Measurements from ENCODE around the gene SPATA19. TPM values are rescaled to one million over a fixed set of nuclear protein-coding genes. Genes with fewer than 3 reads are reported as not detected.

SPATA19 gene
- total and polyA plus RNA-seq, 2 experiments from 2014 or later: not detected

- H2AFZ ChIP-seq: no peak overlapping the region; the same call in 1 of the 2 replicates
- no peaks in the 10 kb centered on the region for H3K4me1 ChIP-seq (ENCODE audit: insufficient read depth)
- H3K27ac ChIP-seq (ENCODE audit: low read depth): no peak overlapping the region
- no peak overlapping the region for H3K4me3 Mint-ChIP-seq
- no peaks in the 10 kb centered on the region for H3K9me3 Mint-ChIP-seq
- H3K4me3 ChIP-seq: no peak overlapping the region
- TF ChIP-seq STAT1 (IDR thresholded peaks at IDR 0.05; ENCODE audit: unreplicated experiment) (no peak), EZH2phosphoT487 (IDR thresholded peaks at IDR 0.05; ENCODE audit: unreplicated experiment) (no peak), NANOG (IDR thresholded peaks at IDR 0.05; ENCODE audit: borderline replicate concordance) (no peak), ZNF331 (CRISPR knock-in tag; IDR thresholded peaks at IDR 0.05; ENCODE audit: low read depth) (no peak), POLR2AphosphoS5 (IDR thresholded peaks at IDR 0.05; ENCODE audit: low read depth) (no peak), EZH2 (IDR thresholded peaks at IDR 0.05; ENCODE audit: low read depth, unreplicated experiment) (no peak), ZNF114 (CRISPR knock-in tag; IDR thresholded peaks at IDR 0.05) (no peak), JUNB (IDR thresholded peaks at IDR 0.05; ENCODE audit: unreplicated experiment) (no peak), CREB1 (CRISPR knock-in tag; IDR thresholded peaks at IDR 0.05; ENCODE audit: low read depth) (no peak)
- TF ChIP-seq, protein P1, sequence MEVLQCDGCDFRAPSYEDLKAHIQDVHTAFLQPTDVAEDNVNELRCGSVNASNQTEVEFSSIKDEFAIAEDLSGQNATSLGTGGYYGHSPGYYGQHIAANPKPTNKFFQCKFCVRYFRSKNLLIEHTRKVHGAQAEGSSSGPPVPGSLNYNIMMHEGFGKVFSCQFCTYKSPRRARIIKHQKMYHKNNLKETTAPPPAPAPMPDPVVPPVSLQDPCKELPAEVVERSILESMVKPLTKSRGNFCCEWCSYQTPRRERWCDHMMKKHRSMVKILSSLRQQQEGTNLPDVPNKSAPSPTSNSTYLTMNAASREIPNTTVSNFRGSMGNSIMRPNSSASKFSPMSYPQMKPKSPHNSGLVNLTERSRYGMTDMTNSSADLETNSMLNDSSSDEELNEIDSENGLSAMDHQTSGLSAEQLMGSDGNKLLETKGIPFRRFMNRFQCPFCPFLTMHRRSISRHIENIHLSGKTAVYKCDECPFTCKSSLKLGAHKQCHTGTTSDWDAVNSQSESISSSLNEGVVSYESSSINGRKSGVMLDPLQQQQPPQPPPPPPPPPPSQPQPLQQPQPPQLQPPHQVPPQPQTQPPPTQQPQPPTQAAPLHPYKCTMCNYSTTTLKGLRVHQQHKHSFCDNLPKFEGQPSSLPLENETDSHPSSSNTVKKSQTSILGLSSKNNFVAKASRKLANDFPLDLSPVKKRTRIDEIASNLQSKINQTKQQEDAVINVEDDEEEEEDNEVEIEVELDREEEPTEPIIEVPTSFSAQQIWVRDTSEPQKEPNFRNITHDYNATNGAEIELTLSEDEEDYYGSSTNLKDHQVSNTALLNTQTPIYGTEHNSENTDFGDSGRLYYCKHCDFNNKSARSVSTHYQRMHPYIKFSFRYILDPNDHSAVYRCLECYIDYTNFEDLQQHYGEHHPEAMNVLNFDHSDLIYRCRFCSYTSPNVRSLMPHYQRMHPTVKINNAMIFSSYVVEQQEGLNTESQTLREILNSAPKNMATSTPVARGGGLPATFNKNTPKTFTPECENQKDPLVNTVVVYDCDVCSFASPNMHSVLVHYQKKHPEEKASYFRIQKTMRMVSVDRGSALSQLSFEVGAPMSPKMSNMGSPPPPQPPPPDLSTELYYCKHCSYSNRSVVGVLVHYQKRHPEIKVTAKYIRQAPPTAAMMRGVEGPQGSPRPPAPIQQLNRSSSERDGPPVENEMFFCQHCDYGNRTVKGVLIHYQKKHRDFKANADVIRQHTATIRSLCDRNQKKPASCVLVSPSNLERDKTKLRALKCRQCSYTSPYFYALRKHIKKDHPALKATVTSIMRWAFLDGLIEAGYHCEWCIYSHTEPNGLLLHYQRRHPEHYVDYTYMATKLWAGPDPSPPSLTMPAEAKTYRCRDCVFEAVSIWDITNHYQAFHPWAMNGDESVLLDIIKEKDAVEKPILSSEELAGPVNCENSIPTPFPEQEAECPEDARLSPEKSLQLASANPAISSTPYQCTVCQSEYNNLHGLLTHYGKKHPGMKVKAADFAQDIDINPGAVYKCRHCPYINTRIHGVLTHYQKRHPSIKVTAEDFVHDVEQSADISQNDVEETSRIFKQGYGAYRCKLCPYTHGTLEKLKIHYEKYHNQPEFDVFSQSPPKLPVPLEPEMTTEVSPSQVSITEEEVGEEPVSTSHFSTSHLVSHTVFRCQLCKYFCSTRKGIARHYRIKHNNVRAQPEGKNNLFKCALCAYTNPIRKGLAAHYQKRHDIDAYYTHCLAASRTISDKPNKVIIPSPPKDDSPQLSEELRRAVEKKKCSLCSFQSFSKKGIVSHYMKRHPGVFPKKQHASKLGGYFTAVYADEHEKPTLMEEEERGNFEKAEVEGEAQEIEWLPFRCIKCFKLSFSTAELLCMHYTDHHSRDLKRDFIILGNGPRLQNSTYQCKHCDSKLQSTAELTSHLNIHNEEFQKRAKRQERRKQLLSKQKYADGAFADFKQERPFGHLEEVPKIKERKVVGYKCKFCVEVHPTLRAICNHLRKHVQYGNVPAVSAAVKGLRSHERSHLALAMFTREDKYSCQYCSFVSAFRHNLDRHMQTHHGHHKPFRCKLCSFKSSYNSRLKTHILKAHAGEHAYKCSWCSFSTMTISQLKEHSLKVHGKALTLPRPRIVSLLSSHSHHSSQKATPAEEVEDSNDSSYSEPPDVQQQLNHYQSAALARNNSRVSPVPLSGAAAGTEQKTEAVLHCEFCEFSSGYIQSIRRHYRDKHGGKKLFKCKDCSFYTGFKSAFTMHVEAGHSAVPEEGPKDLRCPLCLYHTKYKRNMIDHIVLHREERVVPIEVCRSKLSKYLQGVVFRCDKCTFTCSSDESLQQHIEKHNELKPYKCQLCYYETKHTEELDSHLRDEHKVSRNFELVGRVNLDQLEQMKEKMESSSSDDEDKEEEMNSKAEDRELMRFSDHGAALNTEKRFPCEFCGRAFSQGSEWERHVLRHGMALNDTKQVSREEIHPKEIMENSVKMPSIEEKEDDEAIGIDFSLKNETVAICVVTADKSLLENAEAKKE (CRISPR knock-in tag; IDR thresholded peaks at IDR 0.05): no peak
- TF ChIP-seq, protein P2, sequence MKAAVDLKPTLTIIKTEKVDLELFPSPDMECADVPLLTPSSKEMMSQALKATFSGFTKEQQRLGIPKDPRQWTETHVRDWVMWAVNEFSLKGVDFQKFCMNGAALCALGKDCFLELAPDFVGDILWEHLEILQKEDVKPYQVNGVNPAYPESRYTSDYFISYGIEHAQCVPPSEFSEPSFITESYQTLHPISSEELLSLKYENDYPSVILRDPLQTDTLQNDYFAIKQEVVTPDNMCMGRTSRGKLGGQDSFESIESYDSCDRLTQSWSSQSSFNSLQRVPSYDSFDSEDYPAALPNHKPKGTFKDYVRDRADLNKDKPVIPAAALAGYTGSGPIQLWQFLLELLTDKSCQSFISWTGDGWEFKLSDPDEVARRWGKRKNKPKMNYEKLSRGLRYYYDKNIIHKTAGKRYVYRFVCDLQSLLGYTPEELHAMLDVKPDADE (IDR thresholded peaks at IDR 0.05): no peak
- TF ChIP-seq, protein P3, sequence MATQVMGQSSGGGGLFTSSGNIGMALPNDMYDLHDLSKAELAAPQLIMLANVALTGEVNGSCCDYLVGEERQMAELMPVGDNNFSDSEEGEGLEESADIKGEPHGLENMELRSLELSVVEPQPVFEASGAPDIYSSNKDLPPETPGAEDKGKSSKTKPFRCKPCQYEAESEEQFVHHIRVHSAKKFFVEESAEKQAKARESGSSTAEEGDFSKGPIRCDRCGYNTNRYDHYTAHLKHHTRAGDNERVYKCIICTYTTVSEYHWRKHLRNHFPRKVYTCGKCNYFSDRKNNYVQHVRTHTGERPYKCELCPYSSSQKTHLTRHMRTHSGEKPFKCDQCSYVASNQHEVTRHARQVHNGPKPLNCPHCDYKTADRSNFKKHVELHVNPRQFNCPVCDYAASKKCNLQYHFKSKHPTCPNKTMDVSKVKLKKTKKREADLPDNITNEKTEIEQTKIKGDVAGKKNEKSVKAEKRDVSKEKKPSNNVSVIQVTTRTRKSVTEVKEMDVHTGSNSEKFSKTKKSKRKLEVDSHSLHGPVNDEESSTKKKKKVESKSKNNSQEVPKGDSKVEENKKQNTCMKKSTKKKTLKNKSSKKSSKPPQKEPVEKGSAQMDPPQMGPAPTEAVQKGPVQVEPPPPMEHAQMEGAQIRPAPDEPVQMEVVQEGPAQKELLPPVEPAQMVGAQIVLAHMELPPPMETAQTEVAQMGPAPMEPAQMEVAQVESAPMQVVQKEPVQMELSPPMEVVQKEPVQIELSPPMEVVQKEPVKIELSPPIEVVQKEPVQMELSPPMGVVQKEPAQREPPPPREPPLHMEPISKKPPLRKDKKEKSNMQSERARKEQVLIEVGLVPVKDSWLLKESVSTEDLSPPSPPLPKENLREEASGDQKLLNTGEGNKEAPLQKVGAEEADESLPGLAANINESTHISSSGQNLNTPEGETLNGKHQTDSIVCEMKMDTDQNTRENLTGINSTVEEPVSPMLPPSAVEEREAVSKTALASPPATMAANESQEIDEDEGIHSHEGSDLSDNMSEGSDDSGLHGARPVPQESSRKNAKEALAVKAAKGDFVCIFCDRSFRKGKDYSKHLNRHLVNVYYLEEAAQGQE (IDR thresholded peaks at IDR 0.05; ENCODE audit: unreplicated experiment): no peak
- TF ChIP-seq, protein P4, sequence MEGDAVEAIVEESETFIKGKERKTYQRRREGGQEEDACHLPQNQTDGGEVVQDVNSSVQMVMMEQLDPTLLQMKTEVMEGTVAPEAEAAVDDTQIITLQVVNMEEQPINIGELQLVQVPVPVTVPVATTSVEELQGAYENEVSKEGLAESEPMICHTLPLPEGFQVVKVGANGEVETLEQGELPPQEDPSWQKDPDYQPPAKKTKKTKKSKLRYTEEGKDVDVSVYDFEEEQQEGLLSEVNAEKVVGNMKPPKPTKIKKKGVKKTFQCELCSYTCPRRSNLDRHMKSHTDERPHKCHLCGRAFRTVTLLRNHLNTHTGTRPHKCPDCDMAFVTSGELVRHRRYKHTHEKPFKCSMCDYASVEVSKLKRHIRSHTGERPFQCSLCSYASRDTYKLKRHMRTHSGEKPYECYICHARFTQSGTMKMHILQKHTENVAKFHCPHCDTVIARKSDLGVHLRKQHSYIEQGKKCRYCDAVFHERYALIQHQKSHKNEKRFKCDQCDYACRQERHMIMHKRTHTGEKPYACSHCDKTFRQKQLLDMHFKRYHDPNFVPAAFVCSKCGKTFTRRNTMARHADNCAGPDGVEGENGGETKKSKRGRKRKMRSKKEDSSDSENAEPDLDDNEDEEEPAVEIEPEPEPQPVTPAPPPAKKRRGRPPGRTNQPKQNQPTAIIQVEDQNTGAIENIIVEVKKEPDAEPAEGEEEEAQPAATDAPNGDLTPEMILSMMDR (conservative IDR thresholded peaks at IDR 0.05; ENCODE audit: low read depth in 2 of 2): no peak
- no peak overlapping the region for H3K27ac Mint-ChIP-seq
- H3K36me3 Mint-ChIP-seq (ENCODE audit: low read depth): no peaks in the 10 kb centered on the region; the same call in 2 of the 3 replicates
- no peak overlapping the region for H3K4me2 ChIP-seq
- 0 out of 3 replicates have a peak, but pooled peaks cover 2% of the 10 kb centered on the region for H3K4me1 Mint-ChIP-seq
- no peaks in the 10 kb centered on the region for H3K79me2 ChIP-seq (replicated peaks; ENCODE audit: insufficient read depth)
- ATAC-seq: no peak
- DNase-seq (ENCODE audit: low spot score): no peak
- no peaks in the 10 kb centered on the region for H3K27me3 ChIP-seq (ENCODE audit: insufficient read depth)
- peaks cover 4% of the 10 kb centered on the region for H3K27me3 Mint-ChIP-seq (ENCODE audit: insufficient read depth, low read depth, poor library complexity)
- no peaks in the 10 kb centered on the region for H3K9me2 ChIP-seq (ENCODE audit: insufficient read depth)
- H3F3A ChIP-seq (replicated peaks; ENCODE audit: low read depth): no peaks in the 10 kb centered on the region
- H4K20me1 ChIP-seq (replicated peaks; ENCODE audit: insufficient read depth): no peaks in the 10 kb centered on the region
- H3K36me3 ChIP-seq (ENCODE audit: insufficient read depth): no peaks in the 10 kb centered on the region
Observed at GRCh38 chr11:133819746-133820315, 25.5 kb downstream of the SPATA19 start.
